Measurements from ENCODE around the gene CUX1.

- TF ChIP-seq TAF1 (IDR thresholded peaks at IDR 0.05; ENCODE audit: low read depth) (no peak), EGR1 (IDR thresholded peaks at IDR 0.05) (no peak), NFIC (IDR thresholded peaks at IDR 0.05) (no peak)
- TF ChIP-seq, protein P1, sequence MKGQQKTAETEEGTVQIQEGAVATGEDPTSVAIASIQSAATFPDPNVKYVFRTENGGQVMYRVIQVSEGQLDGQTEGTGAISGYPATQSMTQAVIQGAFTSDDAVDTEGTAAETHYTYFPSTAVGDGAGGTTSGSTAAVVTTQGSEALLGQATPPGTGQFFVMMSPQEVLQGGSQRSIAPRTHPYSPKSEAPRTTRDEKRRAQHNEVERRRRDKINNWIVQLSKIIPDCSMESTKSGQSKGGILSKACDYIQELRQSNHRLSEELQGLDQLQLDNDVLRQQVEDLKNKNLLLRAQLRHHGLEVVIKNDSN (IDR thresholded peaks at IDR 0.05): no peak
- TF ChIP-seq, protein P2, sequence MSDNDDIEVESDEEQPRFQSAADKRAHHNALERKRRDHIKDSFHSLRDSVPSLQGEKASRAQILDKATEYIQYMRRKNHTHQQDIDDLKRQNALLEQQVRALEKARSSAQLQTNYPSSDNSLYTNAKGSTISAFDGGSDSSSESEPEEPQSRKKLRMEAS (IDR thresholded peaks at IDR 0.05): no peak
These were observed 118.8 kb downstream of the CUX1 start for GRCh38 chr7:101936223-101936610.
